ENCODE measurements around the gene ASMT. TPM values are rescaled to one million over a fixed set of nuclear protein-coding genes. Genes with fewer than 3 reads are reported as not detected.

ASMT gene
- polyA plus RNA-seq, 1 of the 3 experiments (the other 2 are of a cell fraction), result 0.26 TPM

- Histone ChIP-seq H3K36me3 (replicated peaks in 1 of 2; ENCODE audit: control insufficient read depth in 1 of 2, insufficient read depth in 2 of 2, low read length in 1 of 2) (no peaks in the 10 kb centered on the region), H3K9me3 (no peaks in the 10 kb centered on the region), H3K27me3 (ENCODE audit: insufficient read depth) (no peaks in the 10 kb centered on the region; the same call in 1 of the 2 replicates), H3K4me3 (ENCODE audit: low read depth in 2 of 2, low read length in 1 of 2) (no peak overlapping the region), H4K20me1 (ENCODE audit: insufficient read depth) (no peaks in the 10 kb centered on the region), H3K9ac (no peak overlapping the region), H2AFZ (ENCODE audit: low read depth) (no peak overlapping the region), H3K4me1 (ENCODE audit: control insufficient read depth in 1 of 2, insufficient read depth in 2 of 2, low read depth in 1 of 2, low read length in 1 of 2) (no peaks in the 10 kb centered on the region), H3F3A (replicated peaks; ENCODE audit: insufficient read depth) (peaks cover 9% of the 10 kb centered on the region), H3K79me2 (ENCODE audit: insufficient read depth) (no peaks in the 10 kb centered on the region), H3K27ac (ENCODE audit: low read depth in 2 of 2, low read length in 1 of 2) (no peak overlapping the region), H3K9me2 (no peaks in the 10 kb centered on the region), H3K4me2 (no peak overlapping the region)
- ChIA-PET POLR2A (no interaction called here), CTCF (no interaction called here)
- DNase-seq, result no peak
- WGBS (ENCODE audit: low lambda C conversion rate), result 57% methylated on average over 8 of the region's 11 CpGs
- no peak for TF ChIP-seq POLR2AphosphoS5 (IDR thresholded peaks at IDR 0.05; ENCODE audit: low read depth, low read length)
- no peak for TF ChIP-seq FOSL2 (IDR thresholded peaks at IDR 0.05; ENCODE audit: borderline replicate concordance, low read depth)
- TF ChIP-seq CHD2 (IDR thresholded peaks at IDR 0.05; ENCODE audit: low read length, partially characterized antibody), result no peak
- no peak for TF ChIP-seq USF1 (IDR thresholded peaks at IDR 0.05; ENCODE audit: borderline replicate concordance, low read depth)
- TF ChIP-seq RXRA (IDR thresholded peaks at IDR 0.05; ENCODE audit: borderline replicate concordance, low read depth), result no peak
- no peak for TF ChIP-seq ELF1 (IDR thresholded peaks at IDR 0.05)
- TF ChIP-seq NFIC (IDR thresholded peaks at IDR 0.05; ENCODE audit: borderline replicate concordance), result no peak
These were observed 5.5 kb upstream of the ASMT start for GRCh38 chrX:1609311-1609710.

DNA sequence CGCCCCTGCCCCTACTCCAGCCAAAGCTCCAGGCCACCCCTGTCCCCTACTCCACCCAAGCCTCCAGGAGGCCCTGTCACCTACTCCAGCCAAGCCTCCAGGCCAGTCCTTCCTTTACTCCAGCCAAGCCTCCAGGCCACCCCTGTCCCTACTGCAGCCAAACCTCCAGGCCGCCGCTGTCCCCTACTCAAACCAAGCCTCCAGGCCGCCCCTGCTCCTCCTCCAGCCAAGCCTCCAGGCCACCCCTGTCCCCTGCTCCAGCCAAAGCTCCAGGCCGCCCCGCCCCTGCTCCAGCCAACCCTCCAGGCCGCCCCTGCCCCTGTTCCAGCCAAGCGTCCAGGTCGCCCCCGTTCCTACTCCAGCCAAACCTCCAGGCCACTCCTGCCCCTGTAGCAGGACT is 5.1 kb upstream of the ASMT start:
- ChIA-PET POLR2A (no interaction called here), CTCF (no interaction called here)
- no peak for DNase-seq
- no peak overlapping the region for H3K4me3 ChIP-seq (ENCODE audit: low read depth in 2 of 2, low read length in 1 of 2)
- no peak overlapping the region for H3K9ac ChIP-seq
- H3K27me3 ChIP-seq (ENCODE audit: insufficient read depth), result no peaks in the 10 kb centered on the region; the same call in 1 of the 2 replicates
- H3K9me3 ChIP-seq, result no peaks in the 10 kb centered on the region
- 86% methylated on average over 10 of the region's 10 CpGs for WGBS (ENCODE audit: low lambda C conversion rate)
- H3F3A ChIP-seq (replicated peaks; ENCODE audit: insufficient read depth), result peaks cover 4% of the 10 kb centered on the region
- H3K4me1 ChIP-seq (ENCODE audit: control insufficient read depth in 1 of 2, insufficient read depth in 2 of 2, low read depth in 1 of 2, low read length in 1 of 2), result no peaks in the 10 kb centered on the region
- no peak overlapping the region for H2AFZ ChIP-seq (ENCODE audit: low read depth)
- no peak for TF ChIP-seq ELF1 (IDR thresholded peaks at IDR 0.05)
- no peak for TF ChIP-seq MXI1 (IDR thresholded peaks at IDR 0.05; ENCODE audit: low read depth, low read length)
- no peak for TF ChIP-seq SMC3 (IDR thresholded peaks at IDR 0.05; ENCODE audit: low read depth, low read length)
- H3K79me2 ChIP-seq (ENCODE audit: insufficient read depth), result no peaks in the 10 kb centered on the region
- H4K20me1 ChIP-seq (ENCODE audit: insufficient read depth), result no peaks in the 10 kb centered on the region
- no peak overlapping the region for H3K4me2 ChIP-seq
- H3K9me2 ChIP-seq, result no peaks in the 10 kb centered on the region
- H3K27ac ChIP-seq (ENCODE audit: low read depth in 2 of 2, low read length in 1 of 2), result no peak overlapping the region
- no peaks in the 10 kb centered on the region for H3K36me3 ChIP-seq (replicated peaks in 1 of 2; ENCODE audit: control insufficient read depth in 1 of 2, insufficient read depth in 2 of 2, low read length in 1 of 2)

GRCh38 chrX:1610166-1610565 is 4.7 kb upstream of the ASMT start:
- Histone ChIP-seq H3F3A (replicated peaks; ENCODE audit: insufficient read depth) (peaks cover 4% of the 10 kb centered on the region), H3K9ac (no peak overlapping the region), H3K27me3 (ENCODE audit: insufficient read depth) (no peaks in the 10 kb centered on the region; the same call in 1 of the 2 replicates), H2AFZ (ENCODE audit: low read depth) (no peak overlapping the region), H3K79me2 (ENCODE audit: insufficient read depth) (no peaks in the 10 kb centered on the region), H3K36me3 (replicated peaks in 1 of 2; ENCODE audit: control insufficient read depth in 1 of 2, insufficient read depth in 2 of 2, low read length in 1 of 2) (no peaks in the 10 kb centered on the region), H3K27ac (ENCODE audit: low read depth in 2 of 2, low read length in 1 of 2) (no peak overlapping the region), H3K4me1 (ENCODE audit: control insufficient read depth in 1 of 2, insufficient read depth in 2 of 2, low read depth in 1 of 2, low read length in 1 of 2) (no peaks in the 10 kb centered on the region), H4K20me1 (ENCODE audit: insufficient read depth) (no peaks in the 10 kb centered on the region), H3K9me2 (no peaks in the 10 kb centered on the region), H3K4me3 (ENCODE audit: low read depth in 2 of 2, low read length in 1 of 2) (no peak overlapping the region), H3K9me3 (no peaks in the 10 kb centered on the region), H3K4me2 (no peak overlapping the region)
- CTCF ChIA-PET, result no interaction called here
- POLR2A ChIA-PET, result no interaction called here
- WGBS (ENCODE audit: low lambda C conversion rate), result 77% methylated on average over 15 of the region's 15 CpGs
- DNase-seq, result no peak
- TF ChIP-seq USF1 (IDR thresholded peaks at IDR 0.05; ENCODE audit: borderline replicate concordance, low read depth) (no peak), YY1 (IDR thresholded peaks at IDR 0.05; ENCODE audit: low read depth) (no peak), GATA2 (CRISPR knock-in tag; IDR thresholded peaks at IDR 0.05) (no peak), ZBTB33 (IDR thresholded peaks at IDR 0.05; ENCODE audit: borderline replicate concordance, low read depth) (no peak), RFX5 (IDR thresholded peaks at IDR 0.05; ENCODE audit: low read length) (no peak), NFIC (IDR thresholded peaks at IDR 0.05; ENCODE audit: borderline replicate concordance) (no peak), NRF1 (IDR thresholded peaks at IDR 0.05; ENCODE audit: low read depth, low read length) (no peak), PBX3 (IDR thresholded peaks at IDR 0.05) (no peak), RXRA (IDR thresholded peaks at IDR 0.05; ENCODE audit: borderline replicate concordance, low read depth) (no peak), RAD21 (IDR thresholded peaks at IDR 0.05; ENCODE audit: low read length) (no peak), FOSL2 (IDR thresholded peaks at IDR 0.05; ENCODE audit: borderline replicate concordance, low read depth) (no peak), TCF12 (IDR thresholded peaks at IDR 0.05) (no peak), POLR2AphosphoS5 (IDR thresholded peaks at IDR 0.05; ENCODE audit: low read depth, low read length) (no peak), EZH2phosphoT487 (IDR thresholded peaks at IDR 0.05; ENCODE audit: borderline replicate concordance, low read depth) (no peak)
- TF ChIP-seq, protein P1, sequence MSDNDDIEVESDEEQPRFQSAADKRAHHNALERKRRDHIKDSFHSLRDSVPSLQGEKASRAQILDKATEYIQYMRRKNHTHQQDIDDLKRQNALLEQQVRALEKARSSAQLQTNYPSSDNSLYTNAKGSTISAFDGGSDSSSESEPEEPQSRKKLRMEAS (IDR thresholded peaks at IDR 0.05; ENCODE audit: low read depth), result no peak

Data from SK-N-SH (cell line).